DMS 273 (cell line): ENCODE data around the gene CFAP97D1.

ENCODE experiments used
- DNase-seq: peaks from one replicate; lab custom pipeline; 2025; ENCODE audit not compliant: unreplicated experiment; lab: John Stamatoyannopoulos, UW

The CFAP97D1 gene

GRCh38 chr17:43780135-43780534, at the start of gene CFAP97D1:
Gene CFAP97D1 (plus strand): TSS chr17:43780435. CDS start chr17:43780463, 28 bp downstream.
- DNase-seq: no peak

DNA sequence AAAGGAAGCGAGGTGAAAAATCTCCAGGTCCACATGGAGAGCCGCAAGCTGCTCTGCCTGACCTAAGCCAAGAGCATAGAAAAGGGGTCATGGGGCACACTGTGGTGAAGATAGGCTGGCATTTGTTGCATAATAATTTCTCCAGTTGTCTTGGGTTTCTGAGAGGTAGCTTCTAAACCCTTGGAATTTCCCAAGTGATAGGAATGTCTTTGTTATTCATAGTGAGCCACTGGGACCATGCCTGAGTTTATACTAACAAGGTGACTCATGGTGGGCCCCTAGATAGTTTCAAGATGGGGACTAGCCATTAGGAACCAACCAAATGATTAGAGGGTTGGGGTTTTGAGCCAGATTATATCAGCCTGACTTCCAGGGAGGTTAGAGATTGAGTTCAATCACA, 47.3 kb upstream of the CFAP97D1 start:
- DNase-seq: no peak

DNA sequence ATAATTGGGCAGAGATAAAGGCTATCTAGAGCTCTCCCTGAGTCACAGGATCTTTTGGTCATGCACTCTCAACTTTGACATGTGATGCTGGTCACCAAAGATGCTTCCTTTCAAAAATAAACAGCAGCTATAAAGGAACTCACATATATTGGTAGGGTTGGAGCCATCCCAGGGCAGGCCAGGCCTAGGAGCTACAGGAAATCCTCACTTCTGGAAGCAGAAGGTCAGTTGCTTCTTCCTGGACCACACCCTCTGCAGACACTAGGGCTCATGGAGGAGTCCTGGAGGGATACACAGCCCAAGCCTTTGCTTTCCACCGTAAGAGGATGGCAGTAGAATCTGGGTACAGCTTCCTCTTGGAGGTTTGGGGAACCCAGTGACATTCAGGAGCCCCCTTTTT, 46.3 kb upstream of the CFAP97D1 start:
- DNase-seq: no peak

GRCh38 chr17:43734376-43734775, 45.9 kb upstream of the CFAP97D1 start:
- DNase-seq: no peak

GRCh38 chr17:43736389-43736788, 43.8 kb upstream of the CFAP97D1 start:
- no peak for DNase-seq

DNA sequence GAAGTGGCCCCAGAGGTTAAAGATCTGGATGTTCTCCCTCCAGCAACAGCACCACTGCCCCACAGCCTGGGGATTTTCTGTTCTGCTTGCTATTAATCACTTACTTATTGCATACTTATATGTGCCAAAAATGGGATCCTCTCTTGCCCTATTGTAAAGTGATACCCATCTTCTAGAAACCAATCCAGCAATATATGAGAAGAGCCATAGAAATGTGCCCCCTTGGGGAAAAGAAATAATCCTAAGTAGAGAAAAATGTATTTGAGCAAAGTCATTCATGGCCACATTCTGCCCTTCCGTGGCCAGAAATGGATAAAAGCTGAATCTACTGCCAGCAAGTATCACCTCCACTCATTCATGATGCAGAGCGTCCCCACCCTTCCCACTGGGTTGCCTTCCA, 42.5 kb upstream of the CFAP97D1 start:
- DNase-seq: no peak

DNA sequence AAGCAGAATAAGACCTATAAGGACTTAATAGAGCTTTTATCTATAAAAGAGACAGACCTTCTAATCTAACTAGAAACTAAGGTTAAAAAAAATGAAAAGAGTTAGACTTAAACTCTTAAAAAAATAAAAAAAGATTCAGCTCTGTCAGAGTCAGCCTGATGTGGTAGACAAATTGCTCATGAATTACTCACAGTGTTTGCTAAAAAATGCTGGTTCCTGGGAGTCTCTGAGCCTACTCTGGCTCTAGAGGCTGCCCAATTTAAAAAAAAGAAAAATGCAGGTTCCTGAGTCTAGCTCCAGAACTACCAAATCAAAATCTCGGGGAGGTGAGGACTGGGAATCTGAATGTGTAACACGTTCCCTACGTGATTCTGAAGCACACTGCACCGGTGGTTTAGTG, 39.7 kb upstream of the CFAP97D1 start:
- DNase-seq: no peak

DNA sequence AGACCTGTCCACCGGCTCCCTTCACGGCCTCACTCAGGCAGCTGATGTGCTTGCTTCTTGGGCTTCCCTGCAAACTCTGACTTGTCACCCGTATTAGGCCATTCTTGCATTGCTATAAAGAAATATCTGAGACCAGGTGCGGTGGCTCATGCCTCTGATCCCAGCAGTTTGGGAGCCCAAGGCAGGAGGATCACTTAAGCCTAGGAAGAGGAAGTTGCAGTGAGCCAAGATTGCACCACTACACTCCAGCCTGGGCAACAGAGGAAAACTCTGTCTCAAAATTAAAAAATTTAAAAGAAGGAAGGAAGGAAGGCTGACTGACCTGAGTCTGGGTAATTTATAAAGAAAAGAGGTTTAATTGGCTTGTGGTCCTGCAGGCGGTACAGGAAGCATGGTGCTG, 38.6 kb upstream of the CFAP97D1 start:
- no peak for DNase-seq

DNA sequence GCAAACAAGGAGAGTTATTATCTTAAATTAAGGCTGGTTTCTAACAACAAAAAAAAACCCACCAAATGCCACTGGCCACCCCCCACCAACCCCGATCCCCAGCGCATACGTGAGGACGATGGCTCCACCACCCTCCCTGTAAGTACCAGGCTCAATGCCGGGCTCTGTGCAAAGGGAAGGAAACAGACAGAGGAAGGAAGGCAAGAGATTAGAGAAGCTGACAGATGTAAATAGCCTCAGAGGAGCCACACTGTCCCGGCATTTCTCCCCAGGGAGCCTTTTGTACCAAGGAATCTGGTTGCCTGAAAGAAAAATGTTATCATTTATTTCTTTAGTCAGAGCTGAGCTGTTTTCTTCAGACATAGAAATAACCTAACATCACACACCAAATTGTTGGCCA, 34.7 kb upstream of the CFAP97D1 start:
- DNase-seq: peak; percentile 28

DNA sequence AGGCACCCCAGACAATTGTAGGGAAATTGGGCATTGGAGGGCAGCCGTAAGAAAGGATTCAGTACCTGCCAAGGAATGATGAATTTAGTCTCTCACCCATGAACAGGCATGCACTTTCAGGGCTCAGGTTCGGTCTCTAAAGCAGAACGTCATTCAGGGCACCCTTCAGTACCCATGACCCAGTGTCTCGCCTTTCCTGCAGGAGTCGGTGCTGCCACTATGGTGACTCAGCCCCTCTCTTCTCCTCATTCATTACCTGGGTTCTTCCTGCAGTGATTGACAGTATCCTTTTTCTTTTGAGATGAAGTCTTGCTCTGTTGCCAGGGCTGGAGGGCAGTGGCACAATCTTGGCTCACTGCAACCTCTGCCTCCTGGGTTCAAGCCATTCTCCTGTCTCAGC, 30.1 kb upstream of the CFAP97D1 start:
- DNase-seq: no peak

DNA sequence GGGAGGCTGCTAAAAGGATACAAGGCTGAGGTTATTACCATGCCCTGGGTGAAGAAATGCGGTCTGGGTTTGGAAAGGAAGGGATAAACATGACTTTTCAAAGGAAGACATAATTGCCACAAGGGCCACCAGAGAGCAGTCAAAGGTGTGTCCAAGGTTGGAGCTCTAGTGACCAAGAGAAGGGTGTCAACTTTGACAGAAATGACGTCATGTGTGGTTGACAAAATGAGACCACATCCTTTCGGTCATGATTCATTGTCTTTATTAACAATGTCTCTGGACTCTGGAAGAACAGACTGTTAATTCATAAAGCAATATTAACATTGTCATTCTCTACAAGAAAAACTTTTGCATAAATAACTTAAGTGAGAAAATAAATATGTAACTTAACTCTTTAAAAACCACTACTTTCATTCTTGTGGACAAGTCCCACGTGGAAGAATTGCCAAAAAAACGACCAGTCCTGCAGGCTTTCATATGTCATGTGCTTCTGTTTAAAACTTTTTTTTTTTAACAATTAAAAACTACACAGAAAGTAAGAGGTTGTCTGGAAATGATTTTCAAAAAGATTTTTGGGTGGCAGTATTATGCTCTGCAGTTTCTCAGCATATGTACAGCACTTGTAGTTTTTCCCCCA, 26.6 kb upstream of the CFAP97D1 start:
- DNase-seq: no peak

DNA sequence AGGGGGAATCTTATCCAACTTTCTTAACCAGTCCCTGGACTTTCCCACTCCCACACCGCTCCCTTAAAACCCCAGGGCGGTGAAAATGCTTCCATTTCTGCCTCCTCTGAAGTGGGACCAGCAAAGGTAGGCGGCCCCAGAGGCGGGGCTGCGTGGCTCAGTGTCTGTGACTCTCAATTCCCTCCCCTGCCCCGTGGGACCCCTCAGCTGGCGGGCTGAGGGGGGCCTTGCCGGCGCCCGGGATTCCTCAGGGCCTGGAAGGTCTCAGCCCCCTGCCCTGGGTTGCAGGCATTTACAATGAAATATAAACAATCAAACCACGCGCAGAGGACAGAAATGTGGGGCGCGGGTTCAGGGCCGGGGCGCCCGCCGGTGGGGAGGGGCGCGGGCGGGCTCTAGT, 25.3 kb upstream of the CFAP97D1 start:
- no peak for DNase-seq

GRCh38 chr17:43755389-43755875, 24.8 kb upstream of the CFAP97D1 start:
- peak; percentile 79 for DNase-seq

GRCh38 chr17:43756201-43756600, 24.0 kb upstream of the CFAP97D1 start:
- no peak for DNase-seq

GRCh38 chr17:43757171-43757660, 23.0 kb upstream of the CFAP97D1 start:
- no peak for DNase-seq

DNA sequence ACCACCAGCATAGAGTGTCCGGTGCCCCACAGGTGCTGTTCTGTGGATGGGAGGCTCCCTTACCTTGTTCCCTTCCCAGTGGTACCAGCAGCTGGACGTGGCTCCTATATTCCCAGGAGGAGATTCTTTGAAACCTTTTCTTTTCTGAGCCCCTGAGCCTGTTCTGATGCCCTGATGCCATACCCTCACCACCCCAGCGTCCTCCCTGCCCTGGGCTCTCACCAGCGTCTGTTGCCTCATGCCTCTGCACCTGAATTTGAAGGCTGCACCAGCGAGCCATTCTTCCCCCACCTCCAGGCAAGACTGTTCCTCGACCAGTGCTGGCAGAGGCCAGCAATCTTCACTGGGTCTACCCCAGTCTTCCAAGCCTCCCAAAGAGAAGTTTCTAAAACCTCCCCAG, 22.1 kb upstream of the CFAP97D1 start:
- no peak for DNase-seq

GRCh38 chr17:43758497-43759174, 21.6 kb upstream of the CFAP97D1 start, which contains the start of gene SOST:
Gene SOST (minus strand): TSS chr17:43758791. CDS start chr17:43758741, 50 bp downstream.
- DNase-seq: no peak

DNA sequence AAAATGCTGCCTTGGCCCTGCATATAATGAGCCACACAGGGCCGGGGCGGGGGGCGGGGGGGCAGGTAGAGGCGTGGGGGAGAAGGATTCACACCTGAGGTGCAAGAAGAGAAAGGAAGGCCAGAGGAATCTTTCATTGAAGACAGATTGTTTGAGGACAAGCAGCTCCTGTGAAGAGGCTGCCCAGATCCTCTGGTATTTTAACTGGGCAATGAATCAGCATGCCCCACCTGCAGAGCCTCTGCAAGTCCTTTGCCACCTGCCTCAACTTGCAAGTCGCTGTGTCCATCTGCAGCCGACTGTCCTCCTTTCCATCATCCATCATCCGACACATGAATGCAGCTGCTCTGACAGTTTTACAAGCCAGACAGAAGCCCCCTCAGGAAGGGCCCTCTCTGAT, 20.4 kb upstream of the CFAP97D1 start:
- no peak for DNase-seq

DNA sequence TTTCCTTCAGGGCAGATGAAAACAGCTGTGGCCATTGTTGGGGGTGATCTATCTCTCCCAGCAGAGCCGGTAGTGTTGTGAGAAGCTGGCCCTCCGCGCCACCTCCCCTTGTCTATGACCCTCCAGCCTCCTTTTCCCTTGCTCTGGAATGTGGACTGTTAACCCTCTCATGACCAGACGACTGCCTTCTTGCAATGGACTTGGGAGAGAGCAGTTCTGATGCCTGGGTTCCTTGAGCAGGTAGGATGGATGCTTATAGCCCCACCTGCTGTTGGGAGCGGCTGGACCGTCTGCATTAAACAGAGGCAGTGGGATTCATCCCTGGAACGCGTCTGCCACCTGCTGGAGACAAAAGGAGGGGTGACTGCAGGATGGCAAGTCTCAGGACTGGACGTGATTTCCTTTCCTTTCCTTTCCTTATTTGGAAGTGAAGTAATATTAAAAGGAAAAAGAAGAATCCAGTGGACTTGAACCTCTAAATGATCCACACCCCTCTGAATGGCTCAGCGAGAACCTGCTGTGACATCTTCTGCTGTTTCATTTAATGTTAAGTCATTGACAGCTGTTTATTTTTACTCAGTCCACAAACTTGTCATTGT, 19.9 kb upstream of the CFAP97D1 start:
- DNase-seq: peak; percentile 95

GRCh38 chr17:43766413-43767052, 13.7 kb upstream of the CFAP97D1 start:
- peak; percentile 83 for DNase-seq

DNA sequence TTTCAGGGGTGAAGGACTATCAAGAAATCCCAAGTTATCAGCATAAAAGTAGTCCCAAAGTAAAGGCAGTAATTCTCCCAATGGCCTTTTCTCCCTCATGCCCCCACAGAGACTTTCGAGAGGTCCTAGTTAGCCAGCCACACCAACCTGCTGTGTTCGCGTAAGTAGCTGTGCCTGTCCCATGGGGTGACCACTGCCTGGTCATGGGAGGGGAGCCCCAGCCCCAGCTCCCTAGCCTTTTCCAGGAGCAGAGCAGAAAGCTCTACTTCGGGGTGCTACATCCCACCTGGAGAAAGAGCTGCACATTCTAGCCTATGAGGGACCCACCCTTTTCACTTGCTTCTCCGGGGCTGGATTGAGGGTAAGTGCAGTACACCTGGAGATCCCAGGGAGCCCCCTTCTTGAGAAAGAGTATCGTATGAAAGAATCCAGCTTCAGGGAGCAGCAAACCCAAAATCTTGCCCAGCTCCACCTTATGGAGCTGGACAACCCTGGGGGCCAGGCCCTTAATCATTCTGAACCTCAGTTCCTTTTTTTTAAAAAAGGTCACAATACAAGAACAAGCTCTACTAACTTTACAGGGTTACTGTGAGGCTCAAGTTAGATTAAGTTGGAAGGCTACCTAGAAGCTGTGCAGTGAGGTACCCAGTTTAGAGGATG, 13.1 kb upstream of the CFAP97D1 start:
- no peak for DNase-seq
